ENCODE measurements around the gene P2RX7.

The P2RX7 gene

DNA sequence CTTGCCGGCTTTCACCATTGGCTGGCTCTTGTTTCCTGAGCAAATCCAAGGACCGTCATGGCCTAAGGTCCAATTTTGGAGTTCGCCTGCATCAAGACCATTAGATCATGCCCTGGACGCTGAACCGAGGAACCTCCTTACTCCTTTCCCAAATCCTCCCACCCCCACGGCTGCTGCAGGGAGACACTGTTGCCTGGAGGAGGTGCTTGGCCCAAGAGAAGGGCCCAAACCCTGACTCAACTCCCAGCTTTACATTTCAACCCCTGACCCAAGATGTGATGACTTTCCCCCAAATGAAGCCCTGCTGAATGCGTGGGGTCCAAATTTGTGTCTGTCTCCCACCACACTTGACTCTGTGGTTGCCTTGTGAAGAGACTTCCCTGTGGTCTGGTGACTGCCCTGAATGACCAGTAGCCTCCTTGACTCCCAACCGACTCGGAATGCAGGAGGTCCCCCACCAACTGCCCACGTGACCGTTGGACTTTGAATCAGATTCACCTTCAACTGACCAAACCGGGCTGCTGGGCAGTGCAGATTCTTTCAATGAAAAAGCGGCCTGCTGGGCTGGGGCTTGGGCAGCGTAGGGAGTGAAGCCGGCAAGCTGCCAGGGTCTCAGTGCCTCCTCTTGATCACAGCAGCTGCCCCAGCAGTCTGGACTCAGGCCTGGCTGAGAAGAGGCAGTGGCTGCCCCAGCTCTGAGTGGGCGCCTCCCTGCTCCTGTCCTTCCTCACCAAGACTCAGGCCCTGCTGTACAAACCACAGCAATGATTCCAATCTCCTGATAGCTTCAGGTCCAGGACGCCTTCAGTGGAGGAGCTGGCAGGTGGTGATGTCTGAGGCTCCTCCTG is 46.9 kb upstream of the P2RX7 start:
- Histone ChIP-seq H3K79me2 (ENCODE audit: insufficient read depth, low read length) (no peaks in the 10 kb centered on the region), H3K27ac (ENCODE audit: low read length) (no peak overlapping the region), H3K9me3 (ENCODE audit: insufficient read depth, low read length, severe bottlenecking) (no peaks in the 10 kb centered on the region), H3K9ac (ENCODE audit: low read depth, low read length) (no peak overlapping the region), H3K4me3 (ENCODE audit: low read depth in 1 of 2, low read length in 2 of 2) (no peak overlapping the region), H3K36me3 (ENCODE audit: insufficient read depth, low read length) (no peaks in the 10 kb centered on the region), H3K4me2 (ENCODE audit: insufficient read depth, low read length) (no peak overlapping the region), H4K20me1 (ENCODE audit: insufficient read depth, low read length) (no peaks in the 10 kb centered on the region), H3K27me3 (ENCODE audit: insufficient read depth, low read length, poor library complexity) (no peaks in the 10 kb centered on the region), H3K4me1 (ENCODE audit: insufficient read depth, low read length) (peaks cover 10% of the 10 kb centered on the region), H2AFZ (ENCODE audit: low read depth, low read length) (no peak overlapping the region)
- ATAC-seq (ENCODE audit: insufficient read depth, low read depth) = no peak
- no peak for DNase-seq
- TF ChIP-seq CTCF (IDR thresholded peaks at IDR 0.05; ENCODE audit: borderline replicate concordance, extremely low read depth, low read length, poor library complexity, severe bottlenecking) (no peak), EZH2 (IDR thresholded peaks at IDR 0.05; ENCODE audit: borderline replicate concordance, low read depth, low read length, severe bottlenecking) (no peak)

- H4K20me1 ChIP-seq (ENCODE audit: insufficient read depth, low read length) = no peaks in the 10 kb centered on the region
- no peaks in the 10 kb centered on the region for H3K79me2 ChIP-seq (ENCODE audit: insufficient read depth, low read length)
- ATAC-seq (ENCODE audit: insufficient read depth, low read depth) (no peak), DNase-seq (no peak)
- H2AFZ ChIP-seq (ENCODE audit: low read depth, low read length) = no peak overlapping the region
- no peaks in the 10 kb centered on the region for H3K9me3 ChIP-seq (ENCODE audit: insufficient read depth, low read length, severe bottlenecking)
- H3K4me2 ChIP-seq (ENCODE audit: insufficient read depth, low read length) = no peak overlapping the region
- no peak overlapping the region for H3K4me3 ChIP-seq (ENCODE audit: low read depth in 1 of 2, low read length in 2 of 2)
- H3K36me3 ChIP-seq (ENCODE audit: insufficient read depth, low read length) = no peaks in the 10 kb centered on the region
- H3K9ac ChIP-seq (ENCODE audit: low read depth, low read length) = no peak overlapping the region
- H3K27me3 ChIP-seq (ENCODE audit: insufficient read depth, low read length, poor library complexity) = no peaks in the 10 kb centered on the region
- TF ChIP-seq CTCF (IDR thresholded peaks at IDR 0.05; ENCODE audit: borderline replicate concordance, extremely low read depth, low read length, poor library complexity, severe bottlenecking) (no peak), EZH2 (IDR thresholded peaks at IDR 0.05; ENCODE audit: borderline replicate concordance, low read depth, low read length, severe bottlenecking) (no peak)
- peaks cover 10% of the 10 kb centered on the region for H3K4me1 ChIP-seq (ENCODE audit: insufficient read depth, low read length)
- H3K27ac ChIP-seq (ENCODE audit: low read length) = no peak overlapping the region
These were observed 45.8 kb upstream of the P2RX7 start for GRCh38 chr12:121086781-121087295.

DNA sequence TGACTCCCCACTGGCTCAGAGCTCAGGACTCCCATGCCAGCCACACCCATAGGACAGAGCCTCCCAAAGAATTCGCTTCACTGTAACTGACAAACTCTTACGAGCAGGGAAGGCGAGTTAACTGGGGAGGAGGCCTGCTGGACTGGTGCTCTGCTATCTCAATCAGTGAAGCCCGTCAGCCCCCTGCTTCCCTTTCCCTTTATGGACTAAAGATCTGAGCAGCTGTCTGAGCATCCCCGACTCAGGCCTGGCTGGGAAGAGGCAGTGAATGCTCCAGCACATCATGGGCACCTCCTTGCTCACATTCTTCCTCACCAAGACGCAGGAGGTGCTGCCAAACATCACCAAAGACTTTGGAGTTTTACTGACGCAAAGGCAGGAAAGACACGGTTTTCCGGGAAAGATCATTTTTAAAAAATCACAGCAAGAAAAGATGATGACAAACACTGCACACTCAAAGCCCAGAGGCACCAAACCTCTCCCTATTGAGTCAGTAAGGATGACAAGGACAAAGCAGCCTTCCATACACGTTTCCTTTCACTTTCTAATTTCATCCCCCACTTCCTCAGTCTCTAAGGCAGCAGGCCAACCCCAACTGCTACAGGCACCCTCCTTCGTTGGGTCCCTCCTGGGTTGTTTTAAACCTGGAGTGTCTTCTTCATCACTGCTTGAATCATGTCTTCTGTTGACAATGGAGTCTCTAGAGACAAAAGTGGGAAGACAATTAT is 45.0 kb upstream of the P2RX7 start:
- H3K4me2 ChIP-seq (ENCODE audit: insufficient read depth, low read length) = no peak overlapping the region
- H3K9ac ChIP-seq (ENCODE audit: low read depth, low read length) = no peak overlapping the region
- peak; percentile 66 for ATAC-seq (ENCODE audit: insufficient read depth, low read depth)
- H3K27me3 ChIP-seq (ENCODE audit: insufficient read depth, low read length, poor library complexity) = no peaks in the 10 kb centered on the region
- H3K4me1 ChIP-seq (ENCODE audit: insufficient read depth, low read length) = peaks cover 18% of the 10 kb centered on the region
- peak overlapping the region; percentile 52 for H2AFZ ChIP-seq (ENCODE audit: low read depth, low read length)
- H3K36me3 ChIP-seq (ENCODE audit: insufficient read depth, low read length) = no peaks in the 10 kb centered on the region
- peak overlapping the region; percentile 5; the same call in 1 of the 2 replicates for H3K27ac ChIP-seq (ENCODE audit: low read length)
- no peaks in the 10 kb centered on the region for H3K9me3 ChIP-seq (ENCODE audit: insufficient read depth, low read length, severe bottlenecking)
- TF ChIP-seq CTCF (IDR thresholded peaks at IDR 0.05; ENCODE audit: borderline replicate concordance, extremely low read depth, low read length, poor library complexity, severe bottlenecking) = no peak
- TF ChIP-seq EZH2 (IDR thresholded peaks at IDR 0.05; ENCODE audit: borderline replicate concordance, low read depth, low read length, severe bottlenecking) = no peak
- no peaks in the 10 kb centered on the region for H4K20me1 ChIP-seq (ENCODE audit: insufficient read depth, low read length)
- no peaks in the 10 kb centered on the region for H3K79me2 ChIP-seq (ENCODE audit: insufficient read depth, low read length)
- DNase-seq = peak; percentile 36
- no peak overlapping the region for H3K4me3 ChIP-seq (ENCODE audit: low read depth in 1 of 2, low read length in 2 of 2)

Measured in DND-41 (cell line).